Activated CD4-positive, alpha-beta T cell treated with anti-CD3 and anti-CD28 coated beads, Interleukin-2, amount 50 U/mL, for 16 hours (primary cell): ENCODE measurements around the gene HECW1.
"Not testable (repeated sequence)": the region's sequence is repeated elsewhere in the genome, so short reads cannot be mapped to it uniquely, and the experiment has no call there.

Source experiments
- DNase-seq: peaks from one replicate; pipeline ENCODE4 v3.0.0-alpha.2; 2020

The HECW1 gene

DNA sequence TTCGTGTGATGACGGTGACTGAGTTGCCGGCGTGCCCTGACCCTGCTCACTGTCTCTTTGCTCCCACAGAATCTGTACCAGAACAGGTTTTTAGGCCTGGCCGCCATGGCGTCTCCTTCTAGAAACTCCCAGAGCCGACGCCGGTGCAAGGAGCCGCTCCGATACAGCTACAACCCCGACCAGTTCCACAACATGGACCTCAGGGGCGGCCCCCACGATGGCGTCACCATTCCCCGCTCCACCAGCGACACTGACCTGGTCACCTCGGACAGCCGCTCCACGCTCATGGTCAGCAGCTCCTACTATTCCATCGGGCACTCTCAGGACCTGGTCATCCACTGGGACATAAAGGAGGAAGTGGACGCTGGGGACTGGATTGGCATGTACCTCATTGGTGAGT lies 199.2 kb downstream of the HECW1 start:
- DNase-seq, result no peak

DNA sequence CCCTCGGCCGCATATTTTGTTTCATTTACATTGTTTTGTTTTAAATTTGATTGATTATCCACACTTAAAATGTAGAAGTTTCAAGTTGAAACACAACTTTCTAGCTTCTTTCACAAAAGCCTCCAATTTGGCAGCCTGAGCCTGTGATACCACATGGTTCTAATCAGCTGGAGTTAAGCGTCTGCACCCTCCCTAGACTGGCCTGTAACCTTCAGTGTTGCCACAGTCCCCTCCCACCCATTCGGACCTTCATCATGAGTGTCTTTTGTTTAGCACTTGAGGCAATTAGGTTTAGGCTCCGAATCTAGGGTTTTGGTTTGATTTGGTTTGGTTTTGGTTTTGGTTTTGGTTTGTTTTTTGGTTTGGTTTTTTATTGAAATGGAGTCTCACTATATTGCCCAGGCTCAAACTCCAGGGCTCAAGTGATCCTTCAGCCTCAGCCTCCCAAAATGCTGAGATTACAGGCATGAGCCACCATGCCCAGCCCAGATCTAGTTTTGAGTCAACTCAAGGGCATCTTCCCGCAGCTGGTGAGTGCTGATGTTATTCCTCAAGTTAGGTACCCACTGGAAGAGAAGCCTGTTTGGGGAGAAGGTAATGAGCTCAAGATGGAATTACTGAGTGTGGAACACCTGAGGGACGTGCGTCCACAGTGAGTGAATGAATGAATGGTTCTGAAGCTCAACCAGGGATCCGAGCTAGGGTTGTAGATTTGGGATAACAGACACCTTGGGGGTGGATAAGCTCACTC lies 201.4 kb downstream of the HECW1 start:
- DNase-seq, result peak; percentile 46

DNA sequence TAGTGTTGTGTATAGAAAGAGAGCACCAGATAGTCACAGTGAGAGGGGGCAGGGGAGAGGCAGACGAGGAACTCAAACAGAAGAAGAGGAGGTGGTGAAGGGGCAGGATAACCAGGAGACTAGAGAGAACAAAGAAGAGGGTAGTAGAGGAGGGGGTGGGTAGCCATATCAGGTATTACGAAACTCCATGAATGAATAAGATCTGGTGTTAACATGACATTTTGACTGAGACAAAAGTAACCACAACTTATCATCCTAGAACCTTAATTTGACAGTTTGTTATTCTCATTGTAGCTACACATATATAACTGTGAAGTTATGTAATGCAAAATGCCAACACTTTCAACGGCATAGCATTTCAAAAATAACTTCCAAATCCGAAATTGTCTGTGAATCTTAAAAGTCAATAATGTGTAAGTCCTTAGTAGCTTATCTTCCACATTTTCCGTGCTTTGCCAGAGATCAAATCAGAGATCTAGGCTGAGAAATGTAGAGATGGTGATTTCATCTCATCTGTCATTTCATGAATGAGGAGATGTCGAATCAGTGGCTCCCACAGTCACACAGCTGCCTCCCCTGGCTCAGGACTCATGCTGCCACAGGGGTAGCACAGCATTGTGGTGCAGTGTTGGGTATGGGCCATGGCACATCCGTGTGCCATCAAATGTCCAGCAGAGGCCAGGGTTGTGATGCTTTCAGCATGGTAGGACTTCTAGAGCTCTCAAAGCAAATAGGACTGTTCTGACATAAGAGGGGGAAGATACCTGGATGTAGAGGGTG lies 202.1 kb downstream of the HECW1 start:
- peak; percentile 85 for DNase-seq

DNA sequence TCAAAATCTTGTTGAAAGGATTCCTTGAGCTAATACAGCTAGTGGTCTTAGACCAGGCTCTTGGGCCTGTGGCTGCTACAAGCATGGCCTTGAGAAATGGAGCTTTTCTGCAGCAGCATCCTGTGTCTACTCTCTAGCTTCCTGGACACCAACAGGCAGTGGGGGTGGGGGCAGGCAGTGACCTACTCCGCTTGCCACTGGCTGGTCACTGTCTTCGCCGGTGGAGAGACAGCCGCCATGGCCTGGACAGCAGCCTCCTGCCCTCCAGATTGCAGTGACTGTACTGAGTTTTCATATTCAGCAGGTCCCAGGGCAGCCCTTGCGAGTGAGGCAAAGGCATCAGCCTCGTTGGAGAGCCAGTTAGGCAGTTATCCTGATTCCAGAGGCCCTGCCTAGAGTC lies 204.6 kb downstream of the HECW1 start:
- DNase-seq, result no peak

DNA sequence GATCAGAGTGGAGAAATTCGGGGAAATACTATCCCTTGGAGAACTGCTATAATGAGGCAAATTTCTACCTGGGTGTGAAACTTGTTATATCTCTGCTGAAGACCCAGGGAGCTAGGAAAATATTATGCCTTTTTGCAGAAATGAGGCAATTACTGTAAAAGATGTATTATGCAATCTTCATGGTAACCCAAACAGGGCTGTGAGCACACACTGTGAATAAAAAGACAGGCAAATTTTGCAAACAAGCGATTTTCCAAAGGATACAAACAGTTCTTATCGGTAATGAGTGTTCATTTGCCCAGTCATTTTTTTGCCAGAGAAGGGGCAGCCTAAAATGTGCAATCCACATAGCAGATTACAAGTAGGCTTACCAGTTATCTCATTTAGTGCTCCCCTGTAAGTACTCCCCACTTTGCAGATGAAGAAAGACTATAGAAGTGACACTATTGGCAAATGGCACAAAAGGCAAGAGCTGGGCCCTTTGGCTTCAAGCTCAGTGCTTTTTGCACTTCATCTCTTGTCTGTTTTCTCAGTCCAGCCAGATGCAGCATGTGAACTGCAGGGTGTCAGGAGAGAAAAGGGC lies 205.8 kb downstream of the HECW1 start:
- DNase-seq, result no peak

DNA sequence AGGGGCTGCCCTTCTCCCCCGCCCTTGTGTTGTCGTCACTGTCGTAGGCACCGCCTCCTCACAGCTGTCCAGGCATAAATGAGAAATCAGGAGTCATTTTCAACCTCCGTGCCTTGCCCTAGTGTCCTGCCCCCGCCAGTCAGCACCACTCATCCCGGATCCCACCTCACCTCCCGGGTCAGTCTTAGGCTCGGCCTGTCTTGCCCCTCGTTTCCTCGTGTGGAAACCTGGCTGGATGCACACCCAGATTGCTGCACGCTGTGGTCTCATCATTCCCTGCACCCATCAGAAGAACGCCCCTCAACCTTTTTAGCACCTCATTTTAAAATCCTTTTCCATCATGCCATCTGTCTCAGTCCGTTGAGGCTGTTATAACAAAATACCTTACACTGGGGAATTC lies 213.1 kb downstream of the HECW1 start:
- no peak for DNase-seq

DNA sequence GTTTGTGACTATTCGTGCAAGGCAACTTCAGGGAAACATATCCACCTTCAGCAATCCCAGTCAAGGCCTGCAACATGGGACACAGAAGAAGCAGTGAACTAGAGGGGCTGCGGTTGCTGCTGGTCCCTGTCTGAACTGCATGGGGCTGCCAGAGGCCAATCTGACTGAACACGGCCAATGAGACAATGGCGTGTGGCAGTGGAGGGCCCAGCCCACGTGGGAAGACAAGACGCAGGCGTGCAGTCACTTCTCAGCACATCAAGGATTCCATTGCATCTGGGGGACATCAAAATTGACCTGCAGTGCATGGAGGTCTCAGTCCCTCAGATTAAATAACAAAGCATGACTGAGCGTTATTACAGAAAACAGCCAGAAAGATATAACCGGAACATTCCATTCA lies 215.9 kb downstream of the HECW1 start:
- DNase-seq, result no peak

DNA sequence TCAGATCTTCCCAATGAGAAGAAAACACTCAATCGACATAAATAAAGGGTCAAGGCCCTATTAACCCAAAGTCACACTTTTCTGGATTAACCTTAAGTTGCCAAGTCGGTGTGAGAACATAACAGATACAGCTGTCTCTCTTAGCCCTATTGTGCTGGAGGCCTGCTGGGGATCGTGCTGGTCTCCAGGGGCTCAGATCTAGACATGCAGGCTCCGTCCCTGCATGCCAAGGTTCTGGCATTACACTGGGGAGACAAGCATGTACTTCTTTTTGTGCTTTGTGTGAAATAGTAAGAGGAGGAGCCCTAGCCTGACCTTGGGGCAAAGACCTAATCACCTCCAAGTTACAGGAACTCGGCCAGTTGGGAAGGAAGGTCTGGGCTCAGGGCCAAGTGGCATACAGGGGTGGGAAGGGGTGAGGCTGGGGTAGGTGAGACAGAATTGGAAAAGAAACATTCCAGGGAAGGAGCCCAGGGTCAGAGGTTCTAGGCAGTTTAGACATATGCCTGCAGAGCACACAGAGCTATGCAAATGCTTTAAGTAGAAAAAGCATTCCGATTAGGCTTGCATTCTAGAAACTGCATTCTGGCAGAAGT lies 216.4 kb downstream of the HECW1 start:
- no peak for DNase-seq

DNA sequence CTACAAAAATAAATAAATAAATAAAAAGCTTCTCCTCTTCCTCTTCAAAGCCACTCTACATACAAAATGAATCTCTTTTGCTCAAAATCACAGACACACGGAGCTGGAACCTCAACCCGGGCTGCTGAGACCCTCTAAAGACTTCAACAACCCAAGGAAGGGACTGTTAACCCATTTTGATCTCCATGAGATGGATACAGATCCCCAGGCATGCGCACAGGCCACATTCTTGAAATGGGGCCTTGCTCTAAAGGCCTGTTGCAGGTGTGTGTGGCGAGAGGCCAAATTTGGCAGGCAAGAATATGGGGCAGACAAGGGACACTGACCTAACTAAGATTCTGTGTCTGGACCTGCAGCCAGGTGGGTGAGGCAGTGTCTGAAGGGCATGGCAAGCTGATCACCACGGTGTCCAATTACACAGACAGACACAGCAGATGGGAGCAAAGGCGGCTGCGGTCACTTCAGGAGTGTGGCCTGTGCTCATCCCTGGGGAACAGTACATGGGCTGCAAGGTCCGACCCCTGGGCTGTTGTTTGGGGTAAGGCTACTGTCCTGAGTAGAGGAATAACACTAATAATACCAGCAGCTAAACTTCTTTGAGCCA lies 219.8 kb downstream of the HECW1 start:
- no peak for DNase-seq

DNA sequence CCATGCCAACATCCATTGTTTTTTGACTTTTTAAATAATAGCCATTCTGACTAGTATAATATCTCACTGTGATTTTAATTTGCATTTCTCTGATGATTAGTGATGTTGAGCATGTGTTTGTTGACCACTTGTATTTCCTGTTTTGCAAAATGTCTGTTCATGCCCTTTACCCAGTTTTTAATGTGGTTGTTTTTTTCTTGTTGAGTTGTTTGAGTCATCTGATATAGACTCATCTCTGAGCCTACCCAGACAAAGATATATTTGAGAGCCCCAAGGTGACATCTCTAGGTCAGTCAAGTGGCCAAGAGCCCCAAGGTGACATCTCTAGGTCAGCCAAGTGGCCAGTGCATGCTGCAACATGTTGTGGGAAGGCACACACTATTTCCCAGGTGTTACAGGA lies 224.7 kb downstream of the HECW1 start:
- no peak for DNase-seq

DNA sequence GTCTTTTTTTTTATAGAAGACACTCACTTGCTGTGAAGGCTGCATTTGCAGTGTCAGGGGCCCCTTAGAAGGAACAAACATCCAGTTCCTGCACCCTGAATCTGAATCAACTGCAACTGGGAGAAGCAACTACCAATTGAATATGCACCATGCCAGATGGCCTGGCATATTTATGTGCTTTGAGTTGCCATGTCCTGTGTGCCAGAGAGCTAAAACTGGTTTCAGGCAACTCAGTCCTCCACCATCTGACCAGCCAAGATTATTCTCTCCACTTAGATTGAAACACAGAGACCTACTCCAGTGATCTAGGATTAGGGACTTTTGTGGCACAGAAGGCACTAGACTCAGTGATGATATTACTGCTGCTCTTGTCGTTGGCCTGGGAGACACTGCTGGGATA lies 225.4 kb downstream of the HECW1 start:
- DNase-seq, result no peak

DNA sequence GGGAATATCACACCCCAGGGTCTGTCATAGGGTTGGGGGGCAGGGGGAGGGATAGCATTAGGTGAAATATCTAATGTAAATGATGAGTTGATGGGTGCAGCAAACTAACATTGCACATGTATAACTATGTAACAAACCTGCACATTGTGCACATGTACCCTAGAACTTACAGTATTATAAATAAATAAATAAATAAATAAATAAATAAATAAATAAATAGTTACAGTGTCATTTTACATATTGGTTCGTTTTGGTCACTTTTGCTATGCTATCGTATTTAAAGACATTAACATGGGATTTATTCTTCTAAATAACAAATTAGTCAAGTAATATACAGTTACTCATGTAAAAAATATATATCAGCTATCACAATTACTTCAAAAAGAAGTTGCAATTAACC lies 228.7 kb downstream of the HECW1 start:
- DNase-seq, result no peak

DNA sequence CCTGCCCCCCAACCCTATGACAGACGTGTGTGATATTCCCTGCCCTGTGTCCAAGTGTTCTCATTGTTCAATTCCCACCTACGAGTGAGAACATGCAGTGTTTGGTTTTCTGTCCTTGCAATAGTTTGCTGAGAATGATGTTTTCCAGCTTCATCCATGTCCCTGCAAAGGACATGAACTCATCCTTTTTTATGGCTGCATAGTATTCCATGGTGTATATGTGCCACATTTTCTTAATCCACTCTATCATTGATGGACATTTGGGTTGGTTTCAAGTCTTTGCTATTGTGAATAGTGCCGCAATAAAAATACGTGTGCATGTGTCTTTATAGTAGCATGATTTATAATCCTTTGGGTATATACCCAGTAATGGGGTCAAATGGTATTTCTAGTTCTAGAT lies 231.0 kb downstream of the HECW1 start:
- not testable (repeated sequence) for DNase-seq

DNA sequence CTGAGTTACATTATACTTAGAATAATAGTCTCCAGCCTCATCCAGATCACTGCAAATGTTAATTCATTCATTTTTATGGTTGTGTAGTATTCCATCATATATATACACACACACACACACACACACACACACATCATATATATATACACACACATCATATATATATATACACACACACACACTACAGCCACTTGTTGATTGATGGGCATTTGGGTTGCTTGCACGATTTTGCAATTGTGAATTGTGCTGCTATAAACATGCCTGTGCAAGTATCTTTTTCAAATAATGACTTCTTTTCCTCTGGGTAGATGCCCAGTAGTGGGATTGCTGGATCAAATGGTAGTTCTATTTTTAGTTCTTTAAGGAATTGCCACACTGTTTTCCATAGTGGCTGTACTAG lies 233.2 kb downstream of the HECW1 start:
- DNase-seq, result not testable (repeated sequence)

DNA sequence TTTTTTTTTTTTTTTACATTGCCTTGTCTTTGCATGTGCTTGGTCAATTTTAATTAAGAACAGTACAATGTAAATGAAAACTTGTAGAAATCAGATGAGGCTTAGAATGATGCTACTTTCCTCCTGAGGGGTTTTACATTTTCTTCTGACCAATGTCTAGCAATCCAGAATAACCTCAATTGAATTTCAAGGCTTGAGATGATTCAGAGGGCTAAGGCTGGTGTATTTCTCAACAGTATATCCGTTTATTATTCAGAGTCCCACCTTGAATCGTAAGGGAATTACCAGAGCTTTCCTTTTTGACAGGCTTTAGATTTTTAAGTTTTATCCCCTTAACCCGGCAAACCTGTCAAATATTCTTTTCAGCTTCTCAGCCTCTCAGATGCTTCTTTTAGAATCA lies 239.2 kb downstream of the HECW1 start:
- DNase-seq, result no peak

DNA sequence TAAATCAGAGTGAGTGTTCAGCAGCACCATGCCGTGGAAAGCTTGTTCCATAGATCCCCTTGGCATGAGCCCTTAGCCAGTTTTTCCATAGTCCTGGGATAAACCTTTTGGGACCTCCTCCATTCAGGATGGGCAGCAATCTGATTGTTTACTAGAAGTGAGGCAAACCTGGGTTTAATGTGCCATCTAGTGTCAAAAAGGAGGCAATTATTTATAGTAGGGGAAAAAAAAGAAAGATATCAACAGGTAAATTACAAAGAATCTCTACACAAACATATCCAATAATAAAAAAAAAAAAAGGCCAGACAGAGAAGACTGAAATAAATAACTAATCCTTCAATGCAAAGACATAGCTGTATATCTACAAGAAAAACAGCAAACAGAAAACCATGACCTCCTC lies 241.5 kb downstream of the HECW1 start:
- no peak for DNase-seq

DNA sequence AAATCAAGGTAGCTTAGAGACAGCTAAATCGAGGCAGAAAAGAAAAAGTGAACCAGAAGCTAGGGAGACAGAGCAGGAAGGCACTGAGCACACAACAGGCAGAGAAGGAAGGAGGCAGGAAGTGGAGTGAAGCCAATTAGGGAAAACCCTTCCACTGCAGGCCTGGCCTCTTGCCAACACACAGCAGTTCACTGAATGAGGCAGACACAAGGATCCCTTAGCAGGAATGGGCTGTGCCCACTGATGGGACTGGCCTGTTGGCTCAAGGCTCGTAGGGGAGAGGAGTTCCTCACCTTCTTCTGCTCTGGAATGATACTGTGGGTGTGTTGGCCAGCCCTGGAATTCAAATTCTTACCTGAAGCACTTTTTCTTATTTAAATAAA lies 250.2 kb downstream of the HECW1 start:
- DNase-seq, result no peak

DNA sequence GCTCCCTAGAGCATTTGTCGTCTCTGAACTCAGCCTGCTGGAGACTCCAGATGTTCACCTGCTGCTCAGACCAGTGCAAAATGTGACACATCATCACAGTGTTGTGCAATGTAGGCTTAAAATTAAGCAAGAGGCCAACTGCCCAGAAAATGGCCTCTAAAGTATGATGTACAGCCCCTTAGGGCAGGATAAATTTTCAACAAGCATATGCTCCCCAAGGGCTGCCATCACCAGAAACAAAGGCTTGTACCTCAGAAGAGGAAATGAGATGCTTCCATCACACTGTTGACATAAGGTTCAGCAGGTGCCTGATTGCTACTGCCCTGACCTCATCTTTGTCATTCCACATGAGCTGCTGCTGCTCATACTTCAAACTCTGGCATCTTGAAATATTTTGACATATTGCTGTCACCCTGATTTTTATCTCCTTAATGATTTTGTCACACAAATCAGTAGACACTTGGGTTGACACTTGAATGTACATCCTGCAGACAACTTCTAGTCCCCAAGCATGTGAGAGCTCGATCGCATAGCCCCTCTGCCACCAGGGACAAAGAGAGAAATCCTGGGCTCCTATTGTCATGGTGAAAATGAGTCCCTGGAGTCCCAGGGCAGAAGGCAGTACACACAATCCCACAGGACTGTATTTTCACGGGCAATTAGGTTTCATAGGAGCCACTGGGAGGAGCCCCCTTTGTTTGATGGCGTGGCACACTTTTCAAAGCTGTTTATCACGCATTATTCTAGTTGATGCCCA lies 250.8 kb downstream of the HECW1 start:
- no peak for DNase-seq

DNA sequence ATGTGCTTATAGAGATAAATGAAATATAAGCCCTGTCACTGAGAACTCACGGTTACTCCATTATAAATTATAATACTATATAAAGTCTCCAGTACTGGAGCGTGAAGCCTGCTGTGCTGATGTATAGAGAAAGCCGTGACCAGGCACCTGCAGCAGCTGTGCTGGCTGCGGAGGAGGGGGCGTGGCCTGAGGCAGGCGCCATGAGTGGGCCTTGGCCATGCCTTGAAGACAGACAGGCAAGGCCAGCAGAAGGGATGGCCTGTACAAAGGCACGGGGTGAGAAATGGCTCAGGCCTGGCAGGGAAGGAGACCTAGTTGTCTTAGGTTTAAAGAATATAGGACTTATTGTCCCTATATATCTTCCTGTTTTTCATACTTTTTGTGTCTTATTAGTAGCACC lies 251.9 kb downstream of the HECW1 start:
- DNase-seq, result no peak

DNA sequence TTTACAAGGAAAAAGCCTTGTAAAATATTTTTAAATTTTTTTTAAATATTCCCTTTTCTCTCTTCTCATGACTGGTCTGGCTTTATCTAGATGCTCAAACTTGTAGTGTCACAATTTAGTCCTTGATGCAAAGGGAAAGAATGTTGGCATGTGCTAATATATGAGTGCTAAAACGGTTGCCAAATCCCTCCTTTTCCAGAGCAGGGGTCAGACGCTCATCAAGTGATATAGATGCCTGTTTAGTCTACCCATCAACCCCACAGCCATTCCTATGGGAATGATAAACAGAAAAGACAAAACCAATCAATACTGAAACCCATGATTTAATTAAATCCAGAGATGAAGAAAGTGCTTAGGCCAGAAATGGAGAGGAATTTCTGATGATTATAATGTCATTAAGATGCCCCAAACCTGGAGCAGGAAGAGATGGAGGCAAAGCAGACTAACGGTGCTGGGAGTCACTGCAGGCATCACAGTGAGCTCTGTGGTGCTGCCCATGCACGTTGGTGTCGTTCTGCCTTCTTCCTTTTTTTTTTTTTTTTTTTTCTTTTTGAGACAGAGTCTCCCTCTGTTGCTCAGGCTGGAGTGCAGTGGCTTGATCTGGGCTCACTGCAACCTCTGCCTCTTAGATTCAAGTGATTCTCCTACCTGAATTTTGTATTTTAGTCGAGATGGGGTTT lies 260.4 kb downstream of the HECW1 start:
- DNase-seq, result no peak

DNA sequence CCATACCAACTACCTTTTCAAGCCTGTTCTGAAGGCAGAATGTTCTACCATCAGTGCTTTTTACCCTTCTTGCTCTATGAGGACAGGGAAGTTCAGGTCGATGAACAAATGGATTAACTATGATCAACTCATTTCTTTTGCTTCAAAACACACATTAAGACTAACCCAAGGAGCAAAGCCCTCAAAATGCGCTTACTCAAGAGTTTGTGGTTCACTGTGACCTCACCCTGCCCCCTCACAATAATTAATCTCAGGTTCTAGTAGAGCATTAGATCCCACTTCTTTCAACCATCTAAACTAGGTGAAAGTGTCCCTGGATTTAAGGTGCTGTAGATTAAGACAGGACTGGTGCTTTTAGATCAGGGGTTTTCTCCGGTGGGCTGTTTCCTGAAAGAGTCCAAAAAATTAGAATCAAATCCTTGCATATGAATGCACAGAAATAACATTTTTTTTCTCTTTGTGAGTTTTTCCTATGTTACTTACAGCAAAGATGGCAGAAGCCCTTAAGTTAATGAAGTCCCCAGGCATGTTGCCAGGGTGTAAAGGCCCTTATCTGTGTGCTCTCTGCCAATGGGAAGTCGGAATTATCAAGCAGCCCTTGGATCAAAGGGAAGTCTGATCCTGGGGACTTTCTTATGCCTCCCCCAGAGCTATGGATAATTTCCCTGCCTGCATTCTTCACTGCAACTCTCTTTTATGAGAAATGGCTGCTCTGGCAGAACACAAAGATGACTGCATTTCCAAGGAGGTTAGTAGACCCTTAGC lies 264.9 kb downstream of the HECW1 start:
- DNase-seq, result no peak
